Smooth muscle cell (in vitro differentiated cells): ENCODE data around the gene KIF6. TPM values are rescaled to one million over a fixed set of nuclear protein-coding genes. Genes with fewer than 3 reads are reported as not detected.

ENCODE experiments used
- DNase-seq: peaks from one replicate; lab custom pipeline; 2025; ENCODE audit not compliant: unreplicated experiment; lab: John Stamatoyannopoulos, UW
- H2AFZ ChIP-seq: fragments of 200-600 bp; sonication (generic); 2 replicates; pipeline ENCODE4 v1.6.0; 2016; ENCODE audit warnings: antibody characterized with exemption, low read depth, mild to moderate bottlenecking
- H3F3A ChIP-seq: fragments of 200-600 bp; sonication (generic); 2 replicates; pipeline ENCODE4 v1.6.0; 2017; ENCODE audit warnings: antibody characterized with exemption, low read depth
- H3K27ac ChIP-seq: fragments of 200-600 bp; sonication (generic); 2 replicates; pipeline ENCODE4 v1.5.1; 2016; ENCODE audit warnings: low read depth, mild to moderate bottlenecking
- H3K27me3 ChIP-seq: fragments of 200-600 bp; sonication (generic); 2 replicates; pipeline ENCODE4 v1.6.1; 2016; ENCODE audit warnings: low read depth, mild to moderate bottlenecking
- H3K36me3 ChIP-seq: fragments of 200-600 bp; sonication (generic); 2 replicates; pipeline ENCODE4 v1.5.1; 2016; ENCODE audit warnings: low read depth
- H3K4me1 ChIP-seq: fragments of 200-600 bp; sonication (generic); 2 replicates; pipeline ENCODE4 v1.5.1; 2016; ENCODE audit warnings: low read depth
- H3K4me2 ChIP-seq: fragments of 200-600 bp; sonication (generic); 2 replicates; pipeline ENCODE4 v1.6.0; 2016; ENCODE audit warnings: mild to moderate bottlenecking
- H3K4me3 ChIP-seq: fragments of 200-600 bp; sonication (generic); 2 replicates; pipeline ENCODE4 v1.5.1; 2016; ENCODE audit warnings: mild to moderate bottlenecking
- H3K79me2 ChIP-seq: fragments of 200-600 bp; sonication (generic); 2 replicates; pipeline ENCODE4 v1.6.0; 2016; ENCODE audit warnings: low read depth, mild to moderate bottlenecking
- H3K9ac ChIP-seq: fragments of 200-600 bp; sonication (generic); 2 replicates; pipeline ENCODE4 v1.6.0; 2016; ENCODE audit warnings: low read depth
- H3K9me3 ChIP-seq: fragments of 200-600 bp; sonication (generic); replicated peaks from 2 replicates; pipeline ENCODE4 v1.5.1; 2016; ENCODE audit warnings: low read depth
- H4K20me1 ChIP-seq: fragments of 200-600 bp; sonication (generic); 2 replicates; pipeline ENCODE4 v1.6.0; 2016; ENCODE audit warnings: low read depth
- CTCF ChIP-seq: fragments of 200-600 bp; sonication (generic); IDR thresholded peaks from 2 replicates; pipeline ENCODE4 v1.5.1; 2017; ENCODE audit warnings: borderline replicate concordance, mild to moderate bottlenecking, antibody characterized with exemption; ENCODE audit not compliant: insufficient read depth, poor library complexity, severe bottlenecking
- WGBS: methylation state at CpG from one replicate; pipeline ENCODE4 v1.1.7; 2016; ENCODE audit warnings: low lambda C conversion rate; 5-methylcytosine and 5-hydroxymethylcytosine counted together
- polyA plus RNA-seq: library from polyadenylated mRNA; unstranded; fragments of >200 nt; fragmentation: Nextera tagmentation; extraction: Ambion mirVana; gene quantifications from 2 replicates; pipeline ENCODE4 v1.2.1, GENCODE V29; 2016
- total RNA-seq: library from RNA; depleted of rRNA; stranded (reverse); fragments of >200 nt; gene quantifications from 2 replicates; pipeline ENCODE4 v1.2.3, GENCODE V29; 2014

Gene KIF6
- total and polyA plus RNA-seq, 2 experiments from 2014 or later, result 1.1 to 1.5 TPM

DNA sequence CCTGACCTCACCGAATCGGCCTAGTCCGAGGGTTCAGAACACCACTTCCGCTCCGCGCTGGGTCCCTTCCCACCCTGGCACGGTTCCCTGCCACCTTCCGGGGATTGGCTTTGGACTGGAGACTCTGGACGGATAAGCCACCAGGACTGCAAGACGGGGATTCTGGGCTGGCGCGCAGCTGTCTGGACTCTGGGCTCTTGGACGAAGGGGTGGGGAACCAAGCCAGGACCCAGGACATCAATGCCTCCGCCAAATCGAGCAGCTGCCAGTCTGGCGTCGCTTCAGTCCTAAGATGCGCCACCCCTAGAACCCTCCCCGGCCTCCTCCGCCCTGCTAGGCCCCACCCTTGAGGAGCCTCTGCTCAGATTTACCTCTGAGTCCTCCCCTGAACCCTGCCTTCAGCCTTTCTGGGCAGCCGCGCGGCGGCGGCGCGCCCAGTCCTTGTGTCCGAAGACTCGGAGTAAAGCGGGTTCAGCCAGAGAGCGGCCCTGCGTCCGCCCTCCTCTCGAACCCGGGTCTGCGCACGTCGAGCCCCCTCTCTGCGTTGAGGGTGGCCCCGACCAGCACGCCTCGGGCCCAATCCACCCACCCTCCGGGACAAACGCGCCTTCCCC lies 412.2 kb downstream of the KIF6 start:
- Histone ChIP-seq H4K20me1 (no peaks in the 10 kb centered on the region), H3K4me1 (peaks cover 4% of the 10 kb centered on the region), H2AFZ (no peak overlapping the region), H3K27ac (no peak overlapping the region), H3K27me3 (peaks cover 79% of the 10 kb centered on the region), H3K79me2 (no peaks in the 10 kb centered on the region), H3K9ac (no peak overlapping the region), H3K9me3 (no peaks in the 10 kb centered on the region), H3K4me2 (no peak overlapping the region), H3K4me3 (no peak overlapping the region), H3F3A (no peaks in the 10 kb centered on the region), H3K36me3 (no peaks in the 10 kb centered on the region)
- DNase-seq, result no peak
- no peak for TF ChIP-seq CTCF
- WGBS, result 37% methylated on average over 39 of the region's 45 CpGs

DNA sequence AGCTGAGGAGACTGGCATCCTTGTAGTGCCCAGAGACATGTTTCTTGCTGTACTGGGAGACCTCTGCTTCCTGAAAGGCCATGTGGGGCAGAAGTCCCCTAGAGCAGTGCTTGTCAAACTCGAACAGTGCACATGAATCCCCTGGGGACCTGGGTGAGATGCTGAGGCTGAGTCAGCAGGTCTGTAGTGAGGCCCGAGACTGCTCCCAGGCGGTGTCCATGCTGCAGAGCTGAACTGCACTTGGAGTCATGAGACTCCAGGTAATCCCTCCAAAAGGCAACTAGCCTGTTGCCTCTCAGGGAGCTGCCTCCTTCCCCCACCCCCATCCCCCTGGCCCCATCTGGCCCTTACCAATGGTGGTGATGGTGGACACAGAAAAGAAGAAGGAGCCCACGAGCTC lies 414.7 kb downstream of the KIF6 start:
- DNase-seq, result no peak
- Histone ChIP-seq H3K27me3 (peaks cover 61% of the 10 kb centered on the region), H3K9ac (no peak overlapping the region), H3K4me1 (peaks cover 4% of the 10 kb centered on the region), H3K79me2 (no peaks in the 10 kb centered on the region), H4K20me1 (no peaks in the 10 kb centered on the region), H3F3A (no peaks in the 10 kb centered on the region), H3K36me3 (no peaks in the 10 kb centered on the region), H2AFZ (no peak overlapping the region), H3K27ac (no peak overlapping the region), H3K9me3 (no peaks in the 10 kb centered on the region), H3K4me2 (no peak overlapping the region), H3K4me3 (no peak overlapping the region)
- TF ChIP-seq CTCF, result no peak
- WGBS, result 71% methylated on average over 4 of the region's 4 CpGs

DNA sequence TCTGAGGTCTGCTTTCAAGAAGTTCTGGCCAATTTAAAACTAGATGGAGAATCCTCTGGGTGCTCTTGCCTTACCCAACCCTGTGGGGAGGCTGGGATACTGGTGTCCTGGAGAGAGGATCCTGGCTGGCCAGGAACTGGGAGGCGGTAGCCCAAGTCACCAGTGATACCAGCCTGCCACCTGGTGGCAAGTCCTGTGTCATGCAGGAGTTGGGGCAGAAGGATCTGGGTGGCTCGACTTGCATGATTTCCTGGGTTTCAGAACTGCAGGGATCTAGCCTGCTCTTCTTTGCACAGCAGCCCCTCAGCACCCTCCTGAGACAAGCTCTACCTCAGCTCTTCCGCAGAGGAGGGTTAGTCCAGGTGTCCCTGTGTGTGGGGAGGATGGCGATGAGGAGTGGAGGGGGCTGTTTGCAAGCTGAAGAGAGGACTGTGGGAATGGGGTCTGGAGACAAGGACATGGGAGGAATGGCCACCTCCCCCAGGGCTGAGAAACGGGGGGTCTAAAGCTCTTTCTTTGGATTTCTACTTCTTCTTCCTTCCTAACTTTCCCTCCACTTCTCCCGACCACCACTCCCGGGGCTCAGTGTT lies 415.2 kb downstream of the KIF6 start:
- no peaks in the 10 kb centered on the region for H3K9me3 ChIP-seq
- 31% methylated on average over 7 of the region's 7 CpGs for WGBS
- H3K4me1 ChIP-seq, result peaks cover 4% of the 10 kb centered on the region
- H3F3A ChIP-seq, result no peaks in the 10 kb centered on the region
- no peak overlapping the region for H3K4me3 ChIP-seq
- peak; percentile 86 for TF ChIP-seq CTCF
- DNase-seq, result peak; percentile 24
- H3K27me3 ChIP-seq, result peaks cover 59% of the 10 kb centered on the region
- H3K4me2 ChIP-seq, result no peak overlapping the region
- H3K79me2 ChIP-seq, result no peaks in the 10 kb centered on the region
- no peaks in the 10 kb centered on the region for H4K20me1 ChIP-seq
- H3K27ac ChIP-seq, result no peak overlapping the region
- H3K9ac ChIP-seq, result no peak overlapping the region
- no peaks in the 10 kb centered on the region for H3K36me3 ChIP-seq
- no peak overlapping the region for H2AFZ ChIP-seq

DNA sequence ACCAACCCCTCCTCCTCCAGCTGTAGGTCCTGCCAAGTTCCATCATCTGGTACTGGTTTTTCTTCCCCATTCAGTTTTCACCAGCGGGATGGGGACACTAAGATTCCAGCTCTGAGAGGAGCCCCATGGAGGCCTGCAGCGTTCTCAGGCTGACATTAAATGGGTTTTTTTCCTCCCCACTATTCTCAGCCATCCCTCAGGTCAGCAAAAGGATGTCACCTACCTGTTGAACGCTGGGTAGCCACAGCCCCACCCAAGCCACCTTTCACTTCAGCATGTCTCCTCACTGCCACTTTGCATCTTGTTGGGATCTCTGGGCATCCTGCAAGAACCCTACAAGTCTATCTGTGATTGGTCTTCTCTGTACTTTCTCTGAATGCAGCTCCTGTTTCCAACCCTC lies 417.7 kb downstream of the KIF6 start:
- Histone ChIP-seq H3F3A (no peaks in the 10 kb centered on the region), H4K20me1 (no peaks in the 10 kb centered on the region), H3K4me1 (no peaks in the 10 kb centered on the region), H3K79me2 (no peaks in the 10 kb centered on the region), H3K4me2 (no peak overlapping the region), H3K36me3 (no peaks in the 10 kb centered on the region), H2AFZ (no peak overlapping the region), H3K9ac (no peak overlapping the region), H3K27me3 (peaks cover 39% of the 10 kb centered on the region), H3K9me3 (no peaks in the 10 kb centered on the region), H3K4me3 (no peak overlapping the region), H3K27ac (no peak overlapping the region)
- DNase-seq, result no peak
- WGBS, result 72% methylated on average over 3 of the region's 3 CpGs
- TF ChIP-seq CTCF, result no peak
